K562 (cell line): ENCODE measurements around the gene WDR13. TPM values are rescaled to one million over a fixed set of nuclear protein-coding genes. Genes with fewer than 3 reads are reported as not detected.

Source experiments
- ATAC-seq: fragments of 200-7000 bp; cut with Tn5 transposase; 3 replicates; pipeline ENCODE4 v1.9.1; 2020; ENCODE audit warnings: moderate library complexity
- BruUV-seq: library from RNA; stranded (reverse); fragments of 400-500 nt; replicated peaks from 2 replicates; lab custom pipeline; 2021; lab: Mats Ljungman, UMichigan
- CTCF ChIA-PET: fragments of 300-600 bp; formaldehyde crosslinking; extraction: SDS; loops from one replicate; lab custom pipeline; 2021; ENCODE audit warnings: low intra/inter-chr PET ratio; lab: Yijun Ruan, JAX
- POLR2A ChIA-PET: fragments of 300-600, 350-650 bp; sonication (Branson Sonifier 250); formaldehyde crosslinking; extraction: SDS; loops from one replicate; lab custom pipeline; 2021; ENCODE audit warnings: antibody characterized with exemption, inconsistent platforms; lab: Yijun Ruan, JAX
- DNase-seq, 4 experiments: peaks; one replicate each; pipeline versions ENCODE4 v3.0.0 to v3.0.0-alpha.2; 2011 to 2018; ENCODE audit warnings: low spot score in 3 of 4, mixed read lengths in 3 of 4; ENCODE audit errors: extremely low read depth in 1 of 4
- FAIRE-seq: peaks from 2 replicates; lab custom pipeline; 2011; peaks lifted over from hg19 to GRCh38; lab: Jason Lieb, UNC
- H2AFZ ChIP-seq: 2 replicates; pipeline ENCODE4 v1.6.0; 2011; ENCODE audit warnings: low read depth, low read length, control low read depth, inconsistent platforms
- H3K27ac ChIP-seq: fragments of 200-600 bp; 3 replicates; pipeline ENCODE4 v1.8.0; 2011; ENCODE audit warnings: low read depth, mild to moderate bottlenecking, control low read depth, inconsistent platforms, low read length, moderate library complexity, mixed read lengths; ENCODE audit errors: extremely low read depth
- H3K27me3 ChIP-seq, 2 experiments: fragments of 300-600 bp in 1 of 2; 2 replicates in 1 of 2; 3 replicates in 1 of 2; pipeline versions ENCODE4 v1.6.0 to v1.8.0; 2011; ENCODE audit warnings: inconsistent platforms in 2 of 2, low read length in 2 of 2, mild to moderate bottlenecking in 1 of 2, mixed read lengths in 1 of 2, moderate library complexity in 1 of 2; ENCODE audit not compliant: control insufficient read depth in 2 of 2, insufficient read depth in 2 of 2
- H3K36me3 ChIP-seq: fragments of 300-600 bp; 3 replicates; pipeline ENCODE4 v1.8.0; 2011; ENCODE audit warnings: mild to moderate bottlenecking, low read length, inconsistent platforms; ENCODE audit not compliant: control insufficient read depth, insufficient read depth
- H3K4me1 ChIP-seq, 2 experiments: fragments of 200-600 bp in 1 of 2; replicated peaks in 1 of 2; 2 replicates in 1 of 2; 3 replicates in 1 of 2; pipeline versions ENCODE4 v1.5.1 to v1.8.0; 2011; ENCODE audit warnings: inconsistent platforms in 2 of 2, low read length in 2 of 2, mild to moderate bottlenecking in 1 of 2, mixed read lengths in 1 of 2, moderate library complexity in 1 of 2; ENCODE audit not compliant: control insufficient read depth in 2 of 2, insufficient read depth in 2 of 2
- H3K4me2 ChIP-seq: 2 replicates; pipeline ENCODE4 v1.6.1; 2011; ENCODE audit warnings: low read length, control low read depth, inconsistent platforms, mixed read lengths; ENCODE audit not compliant: insufficient read depth
- H3K4me3 ChIP-seq: fragments of 200-600 bp; sonication (generic), shearing (Covaris generic); 2 replicates; pipeline ENCODE4 v1.5.1; 2016; ENCODE audit warnings: control low read depth, inconsistent platforms
- H3K79me2 ChIP-seq: fragments of 200-600 bp; 3 replicates; pipeline ENCODE4 v1.8.0; 2011; ENCODE audit warnings: low read length, inconsistent platforms; ENCODE audit not compliant: control insufficient read depth, insufficient read depth
- H3K9ac ChIP-seq, 2 experiments: 2 replicates each; pipeline versions ENCODE4 v1.6.0 to v1.6.1; 2011; ENCODE audit warnings: low read depth in 2 of 2, low read length in 2 of 2, control low read depth in 1 of 2, inconsistent platforms in 1 of 2, mild to moderate bottlenecking in 1 of 2, mixed read lengths in 1 of 2; ENCODE audit not compliant: insufficient read depth in 1 of 2
- H3K9me1 ChIP-seq: one replicate; pipeline ENCODE4 v1.6.0; 2011; ENCODE audit warnings: inconsistent platforms, mild to moderate bottlenecking, low read length, moderate library complexity; ENCODE audit not compliant: control insufficient read depth, insufficient read depth
- H3K9me3 ChIP-seq: replicated peaks from 2 replicates; pipeline ENCODE4 v1.5.1; 2011; ENCODE audit warnings: low read depth, low read length, inconsistent platforms; ENCODE audit not compliant: control insufficient read depth, insufficient read depth
- H4K20me1 ChIP-seq: replicated peaks from 2 replicates; pipeline ENCODE4 v1.6.1; 2011; ENCODE audit warnings: low read length, inconsistent platforms, mixed read lengths; ENCODE audit not compliant: control insufficient read depth, insufficient read depth
- ATF3 ChIP-seq, 2 experiments: fragments of 450-650 bp in 1 of 2; sonication (generic) in 1 of 2; formaldehyde crosslinking in 1 of 2; IDR thresholded peaks in 1 of 2; conservative IDR thresholded peaks in 1 of 2; 2 replicates each; pipeline versions ENCODE4 v1.6.1 to v1.8.1; 2016 to 2023; ENCODE audit warnings: mild to moderate bottlenecking in 2 of 2, moderate library complexity in 2 of 2, inconsistent platforms in 1 of 2, missing genetic modification reagents in 1 of 2
- CEBPG ChIP-seq, 3 experiments: fragments of 200-800 bp in 1 of 3; sonication (Bioruptor generic) in 1 of 3; sonication (generic) in 1 of 3; formaldehyde crosslinking in 1 of 3; IDR thresholded peaks in 2 of 3; conservative IDR thresholded peaks in 1 of 3; 2 replicates each; pipeline versions ENCODE4 v1.6.1 to v1.8.0; 2016 to 2022; ENCODE audit warnings: missing compliant biosample characterization in 2 of 3, missing genetic modification characterization in 2 of 3, mild to moderate bottlenecking in 1 of 3, missing genetic modification reagents in 1 of 3
- JUND ChIP-seq, 2 experiments: IDR thresholded peaks; 2 replicates in 1 of 2; 3 replicates in 1 of 2; pipeline ENCODE4 v1.6.1; 2011; ENCODE audit warnings: borderline replicate concordance in 2 of 2, low read depth in 2 of 2, low read length in 2 of 2, improper control_type of control experiment in 1 of 2, missing biosample characterization in 1 of 2, missing genetic modification characterization in 1 of 2, missing genetic modification reagents in 1 of 2
- LARP7 ChIP-seq: fragments of 450-650 bp; IDR thresholded peaks from 2 replicates; pipeline ENCODE4 v1.6.1; 2016
- LCOR ChIP-seq: sonication (generic); formaldehyde crosslinking; IDR thresholded peaks from 2 replicates; pipeline ENCODE4 v1.8.0; 2022; ENCODE audit warnings: mild to moderate bottlenecking, missing genetic modification reagents
- MCM2 ChIP-seq: fragments of 450-650 bp; IDR thresholded peaks from 2 replicates; pipeline ENCODE4 v1.6.1; 2017; ENCODE audit warnings: low read depth, mild to moderate bottlenecking
- MITF ChIP-seq: IDR thresholded peaks from 2 replicates; pipeline ENCODE4 v1.6.1; 2014; ENCODE audit warnings: antibody characterized with exemption
- MYC ChIP-seq, 2 experiments: fragments of 250-450 bp in 1 of 2; sonication (Bioruptor Pico) in 1 of 2; IDR thresholded peaks; 2 replicates each; pipeline versions ENCODE4 v1.5.1 to v1.6.1; 2012 to 2021; ENCODE audit warnings: low read depth in 2 of 2, borderline replicate concordance in 1 of 2, improper control_type of control experiment in 1 of 2, low read length in 1 of 2, mild to moderate bottlenecking in 1 of 2, moderate library complexity in 1 of 2
- NR2C1 ChIP-seq, 2 experiments: fragments of 450-650 bp; IDR thresholded peaks; 2 replicates each; pipeline ENCODE4 v1.6.1; 2017; ENCODE audit warnings: mild to moderate bottlenecking in 2 of 2, antibody characterized with exemption in 1 of 2, inconsistent platforms in 1 of 2, missing compliant biosample characterization in 1 of 2, missing genetic modification characterization in 1 of 2
- POLR3A ChIP-seq: IDR thresholded peaks from 2 replicates; pipeline ENCODE4 v1.6.1; 2011; ENCODE audit warnings: borderline replicate concordance, mild to moderate bottlenecking, moderate library complexity; ENCODE audit not compliant: insufficient read length, insufficient read depth; ENCODE audit errors: extremely low read depth
- ZNF592 ChIP-seq: fragments of 450-650 bp; IDR thresholded peaks from 2 replicates; pipeline ENCODE4 v1.6.1; 2017; ENCODE audit warnings: antibody characterized with exemption, mild to moderate bottlenecking
- ZNF695 ChIP-seq: fragments of 450-650 bp; formaldehyde crosslinking; IDR thresholded peaks from 2 replicates; pipeline ENCODE4 v1.4.0; 2020; ENCODE audit warnings: mild to moderate bottlenecking, moderate library complexity
- WGBS: fragments of 100-300 bp; shearing (Covaris generic); methylation state at CpG from one replicate; pipeline ENCODE4 v1.1.6; 2016; ENCODE audit warnings: low coverage, mixed read lengths; ENCODE audit not compliant: insufficient coverage; ENCODE audit errors: missing lambda C conversion rate; 5-methylcytosine and 5-hydroxymethylcytosine counted together
- in situ Hi-C: fragments of 300-500 bp; cut with MboI; formaldehyde crosslinking; loops from 4 replicates; pipeline ENCODE4 v1.15.0; 2018; ENCODE audit warnings: inconsistent platforms, mixed read lengths
- intact Hi-C: fragments of 100-400 bp; cut with micrococcal nuclease; formaldehyde crosslinking; loops from 2 replicates; pipeline ENCODE4 v1.14.2; 2022
- polyA plus RNA-seq, 8 experiments: library from polyadenylated mRNA; depleted of rRNA in 4 of 8; stranded (reverse) in 5 of 8; unstranded in 3 of 8; fragments of >200 nt; fragmentation: Nextera tagmentation in 2 of 8; fragmentation: Illumina TruSeq in 1 of 8; extraction: Ambion mirVana in 2 of 8; extraction: Trizol in 1 of 8; gene quantifications; 2 replicates each; pipeline versions ENCODE4 v1.2.1 to v1.2.3, GENCODE V29; 2011 to 2014; ENCODE audit warnings: inconsistent platforms in 1 of 8, missing spikeins in 1 of 8
- total RNA-seq, 7 experiments: library from RNA; depleted of rRNA in 6 of 7; stranded (reverse); fragments of >200 nt in 6 of 7; fragmentation: Illumina TruSeq in 2 of 7; extraction: Trizol in 2 of 7; gene quantifications; 2 replicates each; pipeline versions ENCODE4 v1.2.1 to v1.2.3, GENCODE V29; 2011 to 2021; ENCODE audit warnings: low replicate concordance in 1 of 7

Gene WDR13
- total and polyA plus RNA-seq, 9 of the 15 experiments (the other 6 are each of a cell fraction or from before 2014, with no cell fraction given) = 7.4 to 70.5 (median 31.4) TPM

- no peak overlapping the region for H3K4me3 ChIP-seq
- no peak overlapping the region for H3K4me2 ChIP-seq
- BruUV-seq = no TSS peak
- peaks cover 5 to 12% of the 10 kb centered on the region in 2 experiments; a peak in 4 of 5 replicates for H3K4me1 ChIP-seq
- intact Hi-C loops (loop anchor here (10.0 kb wide), 1 partner anchor 278 kb away; the partner anchor contains the start of genes PIM2 and SLC35A2), in situ Hi-C loops (loop anchor here (25.0 kb wide), 3 partner anchors 1276 to 1951 kb away; partner anchors contain the start of genes AKAP4, CCNB3 and CLCN5)
- DNase-seq = peak in 1 of 4 experiments; percentile 16
- POLR2A ChIA-PET = no interaction called here
- H2AFZ ChIP-seq = peak overlapping the region; percentile 44
- no peak overlapping the region; a peak in 1 of 4 replicates for H3K9ac ChIP-seq
- no peaks in the 10 kb centered on the region for H3K9me1 ChIP-seq
- no peaks in the 10 kb centered on the region for H4K20me1 ChIP-seq
- no peaks in the 10 kb centered on the region for H3K27me3 ChIP-seq
- CTCF ChIA-PET = no interaction called here
- H3K79me2 ChIP-seq = no peaks in the 10 kb centered on the region
- 0% methylated on average over 2 of the region's 2 CpGs for WGBS
- ATAC-seq = peak; percentile 84
- H3K36me3 ChIP-seq = no peaks in the 10 kb centered on the region
- no peak for FAIRE-seq
- H3K9me3 ChIP-seq = no peaks in the 10 kb centered on the region
- no peak overlapping the region for H3K27ac ChIP-seq
- TF ChIP-seq ZNF695 (CRISPR knock-in tag) (no peak), POLR3A (no peak), MITF (no peak), MCM2 (no peak), JUND (IDR thresholded peaks at IDR 0.05; ENCODE audit: borderline replicate concordance, low read depth, low read length) (0 out of 2 replicates have a peak, but pooled peaks have one; percentile 25), JUND (tag; IDR thresholded peaks at IDR 0.05; ENCODE audit: borderline replicate concordance, low read depth, low read length) (no peak), MYC (IDR thresholded peaks at IDR 0.05; ENCODE audit: low read depth, low read length) (0 out of 2 replicates have a peak, but pooled peaks have one; percentile 25), MYC (CRISPR knock-in tag; IDR thresholded peaks at IDR 0.05; ENCODE audit: borderline replicate concordance, low read depth) (no peak), LARP7 (no peak), NR2C1 (IDR thresholded peaks at IDR 0.05) (no peak), NR2C1 (tag; IDR thresholded peaks at IDR 0.05) (peak; percentile 41; the same call in 1 of the 2 replicates), ZNF592 (0 out of 2 replicates have a peak, but pooled peaks have one; percentile 18), CEBPG (CRISPR knock-in tag; IDR thresholded peaks at IDR 0.05) (peak; percentile 67; the same call in 1 of the 2 replicates), CEBPG (tag; conservative IDR thresholded peaks at IDR 0.05 in 1 of 2, IDR thresholded peaks at IDR 0.05 in 1 of 2) (peak; percentile 27 to 71; a peak in 2 of 4 replicates), LCOR (no peak), ATF3 (IDR thresholded peaks at IDR 0.05) (peak; percentile 88), ATF3 (CRISPR knock-in tag; conservative IDR thresholded peaks at IDR 0.05) (no peak)
Measured at GRCh38 chrX:48636776-48637175, 39.5 kb downstream of the WDR13 start.
